CD4-positive, alpha-beta T cell treated with Interleukin-10 for 1 hour (primary cell): ENCODE data around the gene ELK3.

Experiments used
- DNase-seq: peaks from one replicate; pipeline ENCODE4 v3.0.0-alpha.2; 2020

Gene ELK3

DNA sequence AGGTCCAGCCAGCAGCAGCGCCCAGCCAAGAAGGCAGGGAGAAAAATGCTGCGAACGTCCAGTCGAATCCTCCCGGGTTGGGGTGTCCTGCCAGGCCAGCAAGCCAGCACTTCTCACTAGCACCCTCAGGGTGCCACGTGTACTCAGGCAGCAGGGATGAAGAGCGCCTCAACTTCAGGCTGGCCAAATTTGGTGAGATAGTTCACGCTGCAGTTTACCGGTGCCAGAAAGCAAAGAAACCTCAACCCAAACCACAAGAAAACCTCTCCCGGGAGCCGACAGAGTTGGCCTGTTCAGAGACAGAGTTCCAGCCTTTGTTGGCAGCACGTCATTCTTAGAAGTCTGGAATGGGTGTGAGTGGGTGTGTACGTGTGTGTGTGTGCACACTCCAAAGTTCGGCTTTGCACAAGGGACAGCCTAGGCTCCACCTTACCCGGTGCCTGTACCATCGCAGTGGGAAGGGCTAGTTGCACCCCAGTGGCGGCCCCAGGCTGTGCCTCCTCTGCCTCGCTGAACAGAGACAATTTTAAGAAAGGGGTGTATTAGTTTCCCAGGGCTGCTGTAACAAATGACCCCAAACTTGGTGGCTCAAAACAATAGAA, 42.1 kb downstream of the ELK3 start:
- peak; percentile 58 for DNase-seq

DNA sequence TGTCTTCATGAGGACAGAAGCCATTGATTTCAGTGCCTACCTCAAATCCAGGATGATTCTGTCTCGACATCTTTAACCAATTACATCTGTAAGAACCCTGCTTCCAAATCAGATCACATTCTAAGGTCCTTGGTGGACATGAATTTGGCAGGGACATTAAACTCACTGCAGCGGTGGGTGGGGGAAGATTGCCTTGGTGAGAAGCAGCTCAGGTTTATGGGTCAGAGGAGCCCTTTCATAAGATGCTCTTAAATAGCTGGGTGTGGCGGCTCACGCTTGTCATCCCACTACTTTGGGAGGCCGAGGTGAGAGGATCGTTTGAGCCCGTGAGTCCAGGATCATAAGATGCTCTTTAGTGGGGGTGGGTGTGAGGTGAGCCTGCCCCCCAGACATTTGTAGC, 42.9 kb downstream of the ELK3 start:
- no peak for DNase-seq

DNA sequence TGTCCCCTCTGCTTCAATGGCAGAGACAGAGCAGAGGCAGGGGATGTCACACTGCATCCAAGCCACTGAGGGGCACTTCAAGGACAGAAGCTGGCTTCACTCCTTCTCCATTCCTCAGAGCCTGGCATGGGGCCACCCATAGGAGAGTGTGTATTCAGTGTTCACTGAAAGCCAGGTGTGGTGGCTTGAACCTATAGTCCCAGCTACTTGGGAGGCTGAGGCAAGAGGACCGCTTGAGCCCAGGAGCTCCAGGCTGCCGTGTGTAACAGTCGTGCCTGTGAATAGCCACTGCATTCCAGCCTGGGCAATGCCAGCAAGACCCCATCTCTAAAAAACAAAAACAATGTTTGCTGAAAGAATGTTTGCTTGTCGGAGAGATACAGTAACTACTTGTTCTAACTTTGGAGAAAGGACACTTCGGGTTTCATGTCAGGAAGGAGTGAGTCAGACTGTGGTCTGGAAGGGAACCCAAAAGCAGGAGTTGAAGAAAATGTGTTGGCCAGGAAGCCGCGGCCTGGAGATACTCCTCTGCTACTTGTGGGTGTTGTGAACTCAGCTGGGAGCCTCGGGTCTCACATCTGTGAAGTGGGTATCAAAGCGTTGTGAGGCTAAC, 43.4 kb downstream of the ELK3 start:
- DNase-seq: peak; percentile 76

DNA sequence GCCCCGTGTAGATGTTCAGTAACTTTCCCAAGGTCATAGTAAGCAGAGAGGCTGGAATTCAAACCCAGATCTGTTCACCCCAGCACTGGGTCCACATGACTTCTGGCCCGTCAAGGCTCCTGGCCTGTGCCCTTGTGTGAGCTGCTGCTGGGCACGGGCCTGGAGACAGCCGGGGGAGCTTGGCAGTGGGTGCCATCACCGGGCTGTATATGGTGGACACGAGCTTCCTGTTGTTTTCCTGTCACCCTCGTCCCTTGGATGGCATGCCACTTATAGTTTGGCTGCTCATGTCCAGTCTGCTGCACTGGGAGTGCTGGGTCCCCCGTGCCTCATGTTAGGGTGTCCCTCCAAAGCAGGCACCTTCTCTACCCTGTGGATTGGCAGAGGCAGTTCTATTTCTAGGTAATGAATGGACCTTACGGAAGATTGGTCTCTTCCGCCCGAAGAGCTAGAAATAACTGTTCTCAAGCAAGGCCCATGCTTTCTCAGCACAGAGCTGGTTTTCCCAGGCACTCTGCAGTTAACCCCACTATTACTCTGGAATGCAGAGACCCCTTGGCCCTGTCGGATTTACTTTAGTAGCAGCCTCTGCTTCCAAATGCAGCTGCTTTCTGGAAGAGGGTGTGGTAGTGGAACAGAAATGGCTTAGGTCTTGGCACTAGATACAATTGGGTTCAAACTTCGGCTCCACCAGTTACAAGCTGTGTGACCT, 44.3 kb downstream of the ELK3 start:
- no peak for DNase-seq

DNA sequence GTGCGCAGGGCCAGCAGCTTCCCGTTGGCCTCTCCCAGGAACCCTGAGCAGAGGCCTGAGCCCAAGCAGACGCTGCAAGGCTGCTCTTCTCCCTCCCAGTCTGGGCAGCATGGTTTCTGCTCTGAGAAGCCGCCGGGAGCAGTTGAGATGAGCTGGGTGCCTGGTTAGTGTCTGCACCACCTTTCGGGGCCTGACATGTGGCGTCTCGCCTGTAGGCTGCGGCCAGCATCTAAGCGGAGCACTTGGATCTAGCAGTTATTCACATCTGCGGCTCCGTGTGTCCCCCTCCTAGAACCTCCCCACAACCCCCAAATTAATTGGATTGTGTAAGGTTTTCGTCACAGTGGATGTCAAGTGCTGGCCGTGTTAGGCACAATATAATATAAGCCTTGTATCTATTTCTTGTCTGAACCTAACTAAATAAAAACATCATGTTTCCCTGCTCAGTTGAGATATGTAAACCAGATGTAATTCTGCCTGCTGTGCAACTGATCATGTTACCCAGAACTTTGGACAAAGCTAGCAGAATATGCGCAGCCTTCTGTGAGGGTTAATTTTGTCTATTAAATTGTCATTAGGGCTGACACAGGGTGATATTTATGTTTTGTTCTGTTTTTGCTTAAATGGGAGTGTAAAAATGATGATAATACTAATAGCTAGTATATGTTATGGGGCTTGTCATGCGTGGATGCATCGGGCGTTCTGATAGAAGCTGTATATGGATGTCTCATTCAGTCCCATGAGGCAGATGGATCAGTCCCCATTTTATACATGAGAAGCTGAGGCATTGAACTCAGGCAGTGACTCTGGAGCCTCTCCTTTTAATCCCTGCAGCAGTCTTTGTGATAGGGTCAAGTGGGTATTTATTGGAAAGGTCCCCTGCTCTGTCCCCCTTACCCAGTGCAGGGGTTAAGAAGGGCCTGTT, 45.8 kb downstream of the ELK3 start:
- no peak for DNase-seq

DNA sequence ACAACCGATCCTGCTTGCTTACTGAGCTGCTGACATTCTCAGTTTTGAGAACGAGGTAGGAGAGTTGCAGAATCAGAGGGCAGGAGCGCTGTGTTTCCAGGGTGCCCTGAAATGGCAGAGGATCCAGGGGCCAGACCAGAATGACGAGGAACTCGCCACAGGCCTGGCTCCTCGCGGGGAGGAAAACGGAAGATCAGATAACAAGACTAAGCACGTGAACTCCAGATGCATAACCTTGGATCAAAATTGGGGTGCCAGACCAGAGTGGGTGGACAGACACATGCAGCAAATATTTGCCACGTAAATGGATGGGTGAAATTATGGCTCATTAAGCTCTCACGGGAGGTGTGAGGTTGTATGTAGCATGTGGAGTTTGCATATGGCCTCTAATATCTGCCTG, 46.5 kb downstream of the ELK3 start:
- no peak for DNase-seq

DNA sequence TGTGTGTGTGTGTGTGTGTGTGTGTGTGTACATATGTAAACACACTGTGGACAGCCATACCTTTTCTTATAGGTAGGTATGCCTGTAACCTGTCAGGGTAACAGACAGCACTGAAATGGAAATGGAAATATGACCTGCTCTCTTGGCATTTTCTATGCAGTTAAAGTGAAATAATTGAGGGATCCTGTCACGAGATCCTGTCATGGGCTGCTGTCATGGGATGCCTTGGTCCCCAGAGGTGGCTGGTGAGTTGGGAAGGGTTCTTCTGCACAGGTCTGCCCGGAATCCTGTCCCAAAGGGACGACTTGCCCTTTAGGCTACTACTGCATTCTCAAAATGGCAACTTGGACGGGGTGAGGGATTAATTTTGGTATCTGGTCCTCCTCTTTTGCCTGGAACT, 47.3 kb downstream of the ELK3 start:
- DNase-seq: peak; percentile 52

DNA sequence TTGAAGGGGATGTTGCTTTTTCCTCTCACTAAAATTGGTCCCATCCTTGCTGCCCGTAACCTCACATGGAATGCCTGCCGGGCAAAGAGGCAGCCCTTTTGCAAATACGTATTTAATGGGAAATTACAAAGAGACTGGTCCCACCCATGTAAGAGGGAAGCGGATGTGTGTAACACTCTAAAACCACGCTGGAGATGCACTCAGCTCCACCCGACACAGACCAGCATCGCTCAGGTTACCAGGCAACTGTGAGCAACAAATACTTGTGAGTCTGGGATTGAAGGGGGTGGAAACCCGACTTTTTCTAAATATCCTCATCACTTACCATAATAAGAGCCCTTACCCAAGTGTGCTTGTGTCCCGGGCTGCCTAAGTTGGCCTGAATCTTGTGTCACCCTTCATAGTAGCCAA, 47.7 kb downstream of the ELK3 start:
- DNase-seq: peak; percentile 94

DNA sequence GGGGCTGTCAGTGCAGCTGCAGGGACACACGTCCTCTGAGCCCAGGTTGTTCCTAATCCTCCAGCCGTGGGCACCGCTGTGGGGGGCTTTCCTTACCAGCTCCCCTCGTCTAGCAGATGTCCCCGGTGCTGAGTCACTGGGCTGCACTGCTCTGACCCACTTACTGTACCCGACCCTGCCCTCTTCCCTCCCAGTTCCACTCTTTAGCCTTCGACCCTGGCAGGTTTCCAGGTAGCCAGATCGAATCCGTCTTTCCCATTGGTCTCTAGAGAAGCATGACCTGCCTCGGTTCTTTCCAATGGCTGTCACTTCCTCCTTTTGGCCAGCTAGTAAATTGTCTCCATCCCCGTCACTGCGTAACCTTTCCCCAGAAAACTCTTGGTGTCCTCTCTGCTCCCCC, 48.4 kb downstream of the ELK3 start:
- DNase-seq: peak; percentile 26

DNA sequence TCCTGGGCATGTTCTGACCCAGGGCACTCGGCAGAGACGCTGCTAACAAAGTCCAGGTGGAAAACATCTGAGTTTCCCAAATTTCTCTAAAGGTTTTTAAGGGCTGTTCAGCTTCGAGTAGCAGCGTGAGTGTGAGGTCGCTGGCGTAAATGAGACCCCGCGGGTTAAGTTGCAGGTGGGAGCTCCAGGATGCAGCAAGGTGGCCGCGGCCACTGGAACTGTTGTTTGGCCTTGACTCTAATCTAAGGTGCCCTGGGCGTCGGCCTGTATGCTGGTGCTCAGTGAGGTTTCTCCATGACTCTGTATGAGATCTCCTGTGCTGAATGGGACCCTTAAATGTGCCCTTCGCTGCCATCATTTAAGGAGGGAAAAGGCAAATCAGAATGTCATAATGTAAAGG, 50.7 kb downstream of the ELK3 start:
- DNase-seq: no peak

DNA sequence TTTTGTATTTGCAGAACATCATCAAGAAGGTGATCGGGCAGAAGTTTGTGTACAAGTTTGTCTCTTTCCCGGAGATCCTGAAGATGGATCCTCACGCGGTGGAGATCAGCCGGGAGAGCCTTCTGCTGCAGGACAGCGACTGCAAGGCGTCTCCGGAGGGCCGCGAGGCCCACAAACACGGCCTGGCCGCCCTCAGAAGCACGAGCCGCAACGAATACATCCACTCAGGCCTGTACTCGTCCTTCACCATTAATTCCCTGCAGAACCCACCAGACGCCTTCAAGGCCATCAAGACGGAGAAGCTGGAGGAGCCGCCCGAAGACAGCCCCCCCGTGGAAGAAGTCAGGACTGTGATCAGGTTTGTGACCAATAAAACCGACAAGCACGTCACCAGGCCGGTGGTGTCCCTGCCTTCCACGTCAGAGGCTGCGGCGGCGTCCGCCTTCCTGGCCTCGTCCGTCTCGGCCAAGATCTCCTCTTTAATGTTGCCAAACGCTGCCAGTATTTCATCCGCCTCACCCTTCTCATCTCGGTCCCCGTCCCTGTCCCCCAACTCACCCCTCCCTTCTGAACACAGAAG, 52.8 kb downstream of the ELK3 start:
- DNase-seq: no peak

DNA sequence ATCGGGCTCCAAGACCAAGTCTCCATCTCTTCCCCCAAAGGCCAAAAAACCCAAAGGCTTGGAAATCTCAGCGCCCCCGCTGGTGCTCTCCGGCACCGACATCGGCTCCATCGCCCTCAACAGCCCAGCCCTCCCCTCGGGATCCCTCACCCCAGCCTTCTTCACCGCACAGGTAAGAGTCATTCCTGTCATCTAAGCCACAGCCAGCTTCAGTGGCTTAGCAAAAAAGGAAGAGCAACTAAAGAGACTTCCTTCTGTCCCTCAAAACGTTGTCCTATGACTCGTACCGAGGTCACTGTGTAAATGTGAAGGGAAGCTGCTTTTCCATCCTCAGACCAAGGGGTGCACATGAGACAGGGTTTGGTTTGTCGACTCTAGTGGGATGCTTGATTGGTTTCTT, 53.4 kb downstream of the ELK3 start:
- no peak for DNase-seq

DNA sequence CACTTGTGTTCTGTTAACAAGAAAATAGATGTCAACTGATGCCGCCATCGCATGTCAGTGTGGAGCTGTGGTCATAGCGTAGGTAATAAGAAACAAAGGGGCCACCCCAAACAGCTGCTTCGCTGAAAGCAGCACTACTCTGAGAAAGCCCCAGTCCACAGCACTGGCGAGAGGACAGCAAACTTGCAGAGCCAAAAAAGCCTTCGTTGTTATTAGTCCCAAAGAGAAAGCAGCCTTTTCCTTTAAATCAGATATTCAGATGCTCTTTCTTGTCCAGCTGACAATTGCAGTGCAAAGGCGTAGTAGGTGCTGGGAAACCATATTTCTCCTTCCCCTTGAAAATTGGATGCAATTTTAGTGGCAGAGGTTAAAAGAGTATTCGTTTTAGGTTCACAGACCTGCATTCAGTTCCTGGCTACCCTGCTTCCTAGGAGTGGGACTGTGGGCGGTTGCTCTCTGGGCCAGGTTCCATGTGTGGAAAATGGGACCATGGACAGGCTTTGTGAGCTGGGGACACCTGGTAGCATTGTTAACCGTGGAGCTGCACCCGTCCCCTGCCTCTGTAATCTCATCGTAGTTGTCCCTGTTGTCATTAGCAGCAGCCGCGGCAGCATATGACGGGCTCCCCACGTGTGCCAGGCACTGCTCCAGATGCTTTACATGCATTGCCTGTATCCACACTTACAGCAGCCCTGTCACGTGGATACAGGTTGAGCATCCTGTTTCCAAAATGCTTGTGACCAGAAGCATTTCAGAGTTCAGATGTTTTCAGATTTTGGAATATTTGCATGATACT, 54.2 kb downstream of the ELK3 start:
- no peak for DNase-seq

DNA sequence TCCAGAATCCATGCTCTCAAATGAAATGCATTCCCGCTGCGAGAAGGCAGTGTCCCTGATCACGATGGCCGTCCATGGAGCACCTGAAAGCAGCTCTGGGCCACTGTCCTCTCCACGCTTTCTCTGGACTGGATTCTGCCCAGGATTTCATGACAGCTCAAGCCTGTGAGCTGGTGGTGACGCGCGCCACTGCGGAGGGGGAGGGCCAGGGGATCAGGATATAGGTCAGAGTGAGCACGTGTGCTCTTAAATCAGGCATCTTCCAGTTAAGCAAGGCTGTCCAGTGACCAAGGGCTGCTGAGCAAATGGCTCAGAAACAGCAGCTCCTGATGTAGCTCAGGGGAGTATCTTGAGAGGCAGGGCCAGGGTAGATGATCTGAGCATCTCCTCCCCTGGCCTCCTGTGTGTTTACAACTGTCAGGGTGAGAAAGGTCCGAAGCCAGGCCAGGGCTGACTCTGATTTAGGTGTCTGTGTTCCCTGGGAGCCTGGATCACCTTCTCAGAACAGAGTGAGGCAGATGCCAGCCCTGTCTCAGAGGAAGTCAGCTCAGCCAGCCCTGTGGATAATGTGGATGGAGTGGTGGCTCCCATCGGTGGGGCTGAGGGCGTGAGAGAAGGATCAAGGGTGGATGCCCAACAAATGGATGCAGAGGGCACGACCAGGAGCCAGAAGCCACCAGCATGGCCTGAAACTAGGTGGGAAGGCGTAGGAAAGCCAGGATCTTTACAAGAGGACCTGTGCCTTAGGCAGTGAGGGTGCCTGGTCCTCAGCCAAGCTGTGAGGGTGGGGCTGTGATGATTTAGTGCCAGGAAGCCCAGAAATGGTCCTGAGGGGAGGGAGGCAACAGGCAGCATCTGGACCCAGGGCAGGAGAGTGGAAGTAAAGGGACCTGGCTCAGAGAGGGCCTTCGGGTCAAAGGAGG, 55.3 kb downstream of the ELK3 start:
- DNase-seq: no peak

DNA sequence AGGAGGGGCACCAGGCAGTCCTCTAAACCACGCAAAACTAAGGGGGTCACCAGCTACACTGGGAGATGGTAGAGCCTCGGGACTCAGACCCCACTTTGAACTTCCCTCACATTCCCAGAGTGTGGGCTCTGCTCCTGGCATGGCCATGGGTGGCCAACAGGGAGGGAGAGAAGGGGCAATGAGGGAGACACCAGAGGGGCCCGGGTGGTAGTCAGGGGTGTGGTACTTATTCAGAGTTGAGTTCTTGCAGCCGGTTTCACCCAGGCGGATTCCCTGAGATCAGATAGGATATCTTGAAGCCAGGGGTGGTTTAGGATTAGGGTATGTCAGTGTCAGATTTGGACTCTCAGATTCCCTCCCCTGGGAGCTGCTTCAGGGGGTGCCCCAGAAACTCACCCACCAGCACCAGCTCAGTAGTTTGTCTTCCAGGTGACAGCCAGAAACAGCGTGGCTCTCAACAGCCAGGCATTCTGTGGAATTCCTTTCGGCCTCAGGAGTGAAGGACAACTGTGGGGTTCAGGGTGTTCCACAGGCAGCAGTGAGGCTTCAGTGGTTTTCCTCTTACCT, 56.0 kb downstream of the ELK3 start:
- DNase-seq: no peak

DNA sequence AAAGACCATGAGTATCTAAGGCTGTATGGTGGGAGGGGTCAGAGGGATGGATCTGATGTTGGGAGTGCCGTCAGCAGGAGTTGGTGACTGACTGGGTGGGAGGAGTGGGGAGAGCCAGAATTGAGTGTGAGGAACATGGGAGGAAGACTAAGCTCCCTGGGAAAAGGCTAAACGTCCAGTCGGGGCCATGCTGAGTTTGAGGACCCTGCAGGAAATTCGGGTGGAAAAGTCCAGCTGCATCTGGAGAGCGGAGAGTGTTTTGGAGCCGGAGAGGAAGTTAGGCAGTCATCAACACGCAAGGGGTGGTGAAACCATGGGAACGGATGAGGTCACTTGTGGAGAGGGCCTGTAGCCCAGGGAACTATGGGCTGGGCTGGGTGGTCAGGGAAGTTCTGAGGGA, 60.9 kb downstream of the ELK3 start:
- no peak for DNase-seq

DNA sequence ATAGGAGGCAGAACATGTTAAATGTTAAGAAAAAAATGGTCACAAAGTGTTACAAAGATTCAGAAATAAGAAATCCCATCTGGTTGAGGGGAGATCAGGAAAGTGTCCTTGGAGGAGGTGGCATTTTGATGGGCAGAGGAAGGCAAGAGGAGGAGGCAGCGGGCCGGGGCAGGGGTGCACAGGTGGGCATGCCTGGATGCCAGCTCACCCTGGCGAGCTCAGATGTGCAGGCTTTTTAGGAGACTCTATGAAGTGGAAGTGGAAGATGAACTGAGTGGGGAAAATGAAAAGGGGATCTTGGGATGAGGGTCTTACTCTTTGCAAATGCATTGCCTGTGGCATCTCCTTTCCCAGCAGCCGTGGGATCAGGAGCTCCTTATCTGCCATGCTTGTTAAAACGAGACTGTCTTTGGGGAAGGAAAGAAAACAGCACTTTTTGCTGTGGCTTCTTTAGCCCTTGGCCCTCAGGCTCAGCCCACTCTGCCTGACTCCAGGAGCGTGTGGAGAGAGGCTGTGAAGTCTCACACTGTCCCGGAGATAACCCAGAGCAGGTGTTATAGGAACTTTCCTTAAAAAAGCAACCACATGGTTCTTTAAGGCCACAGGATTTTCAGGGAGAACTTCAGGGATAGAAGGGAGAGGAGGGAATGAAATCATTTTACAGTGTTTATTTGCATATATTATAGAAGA, 62.6 kb downstream of the ELK3 start:
- DNase-seq: no peak

DNA sequence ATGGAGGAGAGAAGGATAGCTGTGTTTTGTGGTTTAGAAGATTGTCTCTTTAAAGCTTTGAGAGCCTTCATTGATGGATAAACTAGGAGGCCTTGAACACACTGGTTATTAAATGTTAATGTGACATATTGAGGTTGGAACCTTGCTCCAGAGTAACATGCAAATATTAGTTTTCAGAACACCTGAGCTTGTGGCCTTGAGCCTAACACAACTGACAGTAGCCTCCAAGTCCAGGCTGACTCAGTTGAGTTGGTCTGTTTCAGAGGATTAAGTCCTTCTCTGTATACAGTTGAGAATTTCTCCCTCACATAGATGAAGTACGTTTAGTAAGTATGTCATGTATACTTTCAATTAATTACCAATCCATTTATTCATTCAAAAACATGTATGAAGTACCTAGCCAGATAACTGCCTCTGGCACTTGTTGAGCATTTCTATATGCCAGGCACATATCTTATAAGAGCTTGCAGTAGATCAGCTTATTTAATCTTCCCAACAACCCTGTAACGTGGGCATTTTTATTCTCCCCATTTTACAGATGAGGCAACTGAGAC, 63.5 kb downstream of the ELK3 start:
- DNase-seq: no peak

DNA sequence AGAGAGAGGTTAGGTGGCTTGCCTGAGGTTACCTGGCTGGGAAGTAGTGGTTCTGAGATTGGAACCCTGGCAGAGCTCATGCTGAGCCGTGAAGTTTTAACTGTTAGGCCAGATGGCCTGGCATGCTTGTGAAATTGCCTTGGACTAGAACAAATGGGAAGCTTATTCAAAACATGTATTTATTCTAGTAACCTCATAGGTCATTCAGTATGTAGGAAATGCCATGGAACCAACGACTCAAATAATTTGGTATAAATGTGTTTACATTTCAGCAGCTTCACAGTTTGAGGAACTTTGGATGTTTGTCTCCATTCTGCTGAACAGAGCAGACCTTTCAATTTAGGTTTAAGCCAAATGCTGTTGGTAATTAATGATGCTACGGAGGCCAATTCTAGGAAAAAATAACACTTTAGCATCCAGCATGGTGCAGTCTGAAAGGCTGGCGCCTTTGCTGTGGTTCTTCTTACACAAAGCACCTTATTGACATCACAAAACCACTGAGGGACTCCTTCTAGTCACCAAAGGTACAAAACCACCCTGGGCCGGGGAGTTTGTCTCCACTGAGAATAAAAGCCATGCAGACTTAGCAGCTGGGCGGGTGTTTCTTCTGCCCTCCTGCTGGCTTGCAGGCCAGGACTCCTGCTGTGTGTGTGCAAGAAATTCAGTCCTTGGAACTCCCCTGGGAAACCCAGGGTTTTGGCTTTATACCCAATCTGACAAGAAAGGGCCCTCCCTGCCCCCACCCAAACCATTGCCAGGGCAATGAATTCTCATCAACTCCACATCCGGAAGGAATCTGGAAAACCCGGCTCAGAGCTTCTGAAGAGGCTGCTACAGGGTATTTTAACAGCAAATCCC, 64.2 kb downstream of the ELK3 start:
- DNase-seq: peak; percentile 32
